ENCODE measurements around the gene ITIH5. TPM values are rescaled to one million over a fixed set of nuclear protein-coding genes. Genes with fewer than 3 reads are reported as not detected.

Gene ITIH5
- total RNA-seq, 2 experiments from 2014 or later, result not detected

GRCh38 chr10:7537126-7537525, 129.6 kb downstream of the ITIH5 start:
- intact Hi-C loops (cut with micrococcal nuclease; ENCODE audit: unreplicated experiment), result no loop called here

GRCh38 chr10:7534480-7534852, 132.3 kb downstream of the ITIH5 start:
- intact Hi-C loops (cut with micrococcal nuclease; ENCODE audit: unreplicated experiment), result no loop called here
- H3K27ac ChIP-seq (ENCODE audit: low read depth, low read length, poor library complexity, severe bottlenecking), result no peak overlapping the region
- no peaks in the 10 kb centered on the region for H4K20me1 ChIP-seq (ENCODE audit: insufficient read depth, low read length)
- H3K79me2 ChIP-seq (ENCODE audit: insufficient read depth, low read depth, low read length), result no peaks in the 10 kb centered on the region
- H2AFZ ChIP-seq (ENCODE audit: low read length), result no peak overlapping the region
- H3K4me3 ChIP-seq (ENCODE audit: low read depth, low read length, poor library complexity, severe bottlenecking), result no peak overlapping the region
- no peaks in the 10 kb centered on the region for H3K36me3 ChIP-seq (ENCODE audit: insufficient read depth, low read length)
- H3K9me2 ChIP-seq (ENCODE audit: insufficient read depth, low read length), result no peaks in the 10 kb centered on the region
- CTCF ChIA-PET (ENCODE audit: unreplicated experiment), result no interaction called here
- H3K9me3 ChIP-seq (ENCODE audit: low read length), result 0 out of 2 replicates have a peak, but pooled peaks cover 3% of the 10 kb centered on the region
- TF ChIP-seq CTCF (conservative IDR thresholded peaks at IDR 0.05; ENCODE audit: low read length) (no peak), EZH2phosphoT487 (IDR thresholded peaks at IDR 0.05; ENCODE audit: borderline replicate concordance, low read depth, low read length) (no peak)
- DNase-seq (ENCODE audit: low spot score), result no peak
- no peak overlapping the region for H3K4me2 ChIP-seq (ENCODE audit: low read length)
- POLR2A ChIA-PET, result no interaction called here
- BruUV-seq (replicated peaks), result no TSS peak
- no peaks in the 10 kb centered on the region for H3K4me1 ChIP-seq (ENCODE audit: insufficient read depth, low read length, poor library complexity, severe bottlenecking)

More at GRCh38 chr10:7537126-7537525, 129.6 kb downstream of the ITIH5 start:
- CTCF ChIA-PET (ENCODE audit: unreplicated experiment), result no interaction called here
- no peak for TF ChIP-seq CTCF (conservative IDR thresholded peaks at IDR 0.05; ENCODE audit: low read length)
- TF ChIP-seq EZH2phosphoT487 (IDR thresholded peaks at IDR 0.05; ENCODE audit: borderline replicate concordance, low read depth, low read length), result no peak
- Histone ChIP-seq H3K36me3 (ENCODE audit: insufficient read depth, low read length) (no peaks in the 10 kb centered on the region), H3K9me2 (ENCODE audit: insufficient read depth, low read length) (no peaks in the 10 kb centered on the region), H3K4me3 (ENCODE audit: low read depth, low read length, poor library complexity, severe bottlenecking) (no peak overlapping the region), H3K27ac (ENCODE audit: low read depth, low read length, poor library complexity, severe bottlenecking) (no peak overlapping the region), H3K9me3 (ENCODE audit: low read length) (0 out of 2 replicates have a peak, but pooled peaks cover 3% of the 10 kb centered on the region), H3K4me2 (ENCODE audit: low read length) (no peak overlapping the region), H4K20me1 (ENCODE audit: insufficient read depth, low read length) (no peaks in the 10 kb centered on the region), H3K79me2 (ENCODE audit: insufficient read depth, low read depth, low read length) (no peaks in the 10 kb centered on the region), H2AFZ (ENCODE audit: low read length) (no peak overlapping the region), H3K4me1 (ENCODE audit: insufficient read depth, low read length, poor library complexity, severe bottlenecking) (no peaks in the 10 kb centered on the region)
- POLR2A ChIA-PET, result no interaction called here
- DNase-seq (ENCODE audit: low spot score), result no peak
- no TSS peak for BruUV-seq (replicated peaks)

- no peak overlapping the region for H3K4me2 ChIP-seq (ENCODE audit: low read length)
- no peak overlapping the region for H3K27ac ChIP-seq (ENCODE audit: low read depth, low read length, poor library complexity, severe bottlenecking)
- BruUV-seq (replicated peaks), result no TSS peak
Measured at GRCh38 chr10:7533657-7534479, 132.9 kb downstream of the ITIH5 start.

More at GRCh38 chr10:7533657-7534479, 132.9 kb downstream of the ITIH5 start:
- no peaks in the 10 kb centered on the region for H3K4me1 ChIP-seq (ENCODE audit: insufficient read depth, low read length, poor library complexity, severe bottlenecking)
- ChIA-PET POLR2A (interaction anchor here (0.6 to 0.7 kb wide), 3 partner anchors 8 to 138 kb away, joined by 3 read pairs; no protein-coding TSS in a partner anchor), CTCF (ENCODE audit: unreplicated experiment) (interaction anchor here (0.6 kb wide), 1 partner anchor 404 kb away, joined by 3 read pairs; no protein-coding TSS in a partner anchor)
- TF ChIP-seq CTCF (conservative IDR thresholded peaks at IDR 0.05; ENCODE audit: low read length) (no peak), EZH2phosphoT487 (IDR thresholded peaks at IDR 0.05; ENCODE audit: borderline replicate concordance, low read depth, low read length) (no peak)
- no peaks in the 10 kb centered on the region for H3K79me2 ChIP-seq (ENCODE audit: insufficient read depth, low read depth, low read length)
- H3K36me3 ChIP-seq (ENCODE audit: insufficient read depth, low read length), result no peaks in the 10 kb centered on the region
- 0 out of 2 replicates have a peak, but pooled peaks cover 3% of the 10 kb centered on the region for H3K9me3 ChIP-seq (ENCODE audit: low read length)
- DNase-seq (ENCODE audit: low spot score), result no peak
- H2AFZ ChIP-seq (ENCODE audit: low read length), result no peak overlapping the region
- H3K4me3 ChIP-seq (ENCODE audit: low read depth, low read length, poor library complexity, severe bottlenecking), result no peak overlapping the region
- no peaks in the 10 kb centered on the region for H3K9me2 ChIP-seq (ENCODE audit: insufficient read depth, low read length)
- H4K20me1 ChIP-seq (ENCODE audit: insufficient read depth, low read length), result no peaks in the 10 kb centered on the region
- intact Hi-C loops (cut with micrococcal nuclease; ENCODE audit: unreplicated experiment), result no loop called here

Data from OCI-LY7 (cell line).